Skin of body (tissue), 2 donors: ENCODE results near the gene RMDN3. TPM values are rescaled to one million over a fixed set of nuclear protein-coding genes. Genes with fewer than 3 reads are reported as not detected.

ENCODE experiments used
- DNase-seq: peaks from one replicate; lab custom pipeline; 2025; lab: John Stamatoyannopoulos, UW
- total RNA-seq: library from RNA; depleted of rRNA; stranded (reverse); fragments of >200 nt; gene quantifications from one replicate; pipeline ENCODE4 v1.2.3, GENCODE V29; 2014

The RMDN3 gene, protein sequence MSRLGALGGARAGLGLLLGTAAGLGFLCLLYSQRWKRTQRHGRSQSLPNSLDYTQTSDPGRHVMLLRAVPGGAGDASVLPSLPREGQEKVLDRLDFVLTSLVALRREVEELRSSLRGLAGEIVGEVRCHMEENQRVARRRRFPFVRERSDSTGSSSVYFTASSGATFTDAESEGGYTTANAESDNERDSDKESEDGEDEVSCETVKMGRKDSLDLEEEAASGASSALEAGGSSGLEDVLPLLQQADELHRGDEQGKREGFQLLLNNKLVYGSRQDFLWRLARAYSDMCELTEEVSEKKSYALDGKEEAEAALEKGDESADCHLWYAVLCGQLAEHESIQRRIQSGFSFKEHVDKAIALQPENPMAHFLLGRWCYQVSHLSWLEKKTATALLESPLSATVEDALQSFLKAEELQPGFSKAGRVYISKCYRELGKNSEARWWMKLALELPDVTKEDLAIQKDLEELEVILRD
- 16.6 TPM for total RNA-seq

GRCh38 chr15:40754883-40755811 lies at the start of gene RMDN3:
TSS of gene RMDN3 (minus strand) at chr15:40755254. CDS start at chr15:40754783, 471 bp downstream.
- peak; percentile 92 for DNase-seq

DNA sequence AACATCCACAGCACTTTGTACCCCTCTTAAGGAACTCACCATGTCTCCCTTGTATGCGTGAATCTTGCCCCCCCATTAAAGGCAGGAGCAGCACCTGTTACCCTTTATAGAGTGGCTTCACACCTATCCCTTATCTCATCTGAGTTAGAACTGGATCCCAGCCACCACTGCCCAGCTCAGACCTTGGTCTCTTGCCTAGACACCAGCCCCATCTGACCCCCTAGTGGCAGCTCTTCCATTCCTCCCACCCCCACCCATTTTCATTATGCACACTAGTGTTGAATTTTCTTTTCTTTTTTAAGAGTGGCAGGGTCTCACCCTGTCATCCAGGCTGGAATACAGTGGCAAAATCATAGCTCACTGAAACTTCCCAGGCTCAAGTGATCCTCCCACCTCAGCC lies 48.6 kb upstream of the RMDN3 start:
- no peak for DNase-seq

DNA sequence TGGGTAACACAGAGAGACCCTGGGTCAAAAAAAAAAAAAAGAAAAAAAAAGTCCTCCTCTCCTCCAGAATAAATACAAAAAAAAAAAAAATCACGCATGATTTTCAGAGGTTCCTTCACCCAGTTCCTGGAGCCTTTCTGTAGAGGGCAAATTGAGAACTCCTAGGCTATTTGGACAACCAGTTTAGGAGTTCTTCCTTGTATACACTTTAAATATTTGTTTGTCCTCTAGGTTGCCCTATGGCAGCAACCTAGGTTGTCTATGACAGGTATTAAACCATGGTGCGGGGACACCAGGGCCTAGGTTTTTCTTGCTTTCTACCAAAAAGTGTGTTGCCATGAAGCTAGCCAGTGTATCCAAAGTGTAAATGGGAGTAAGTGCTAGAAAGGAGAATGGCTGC lies 48.0 kb upstream of the RMDN3 start:
- no peak for DNase-seq

- no peak for DNase-seq
Observed at GRCh38 chr15:40799523-40799922, 44.5 kb upstream of the RMDN3 start.

DNA sequence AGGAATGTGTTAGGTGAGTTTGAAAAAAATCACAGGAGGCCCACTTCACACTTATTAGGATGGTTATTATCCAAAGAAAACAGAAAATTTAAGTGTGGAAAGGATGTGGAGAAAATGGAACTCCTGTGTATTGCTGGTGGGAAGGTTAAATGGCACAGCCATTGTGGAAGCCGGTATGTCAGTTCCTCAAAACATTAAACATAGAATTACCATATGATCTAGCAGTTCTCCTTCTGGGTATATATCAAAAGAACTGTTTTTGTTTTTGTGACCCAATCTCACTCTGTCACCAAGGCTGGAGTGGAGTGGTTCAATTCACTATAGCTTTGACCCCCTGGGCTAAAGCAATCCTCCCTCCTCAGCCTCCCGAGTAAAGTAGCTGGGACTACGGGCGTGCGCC lies 41.5 kb upstream of the RMDN3 start:
- no peak for DNase-seq

DNA sequence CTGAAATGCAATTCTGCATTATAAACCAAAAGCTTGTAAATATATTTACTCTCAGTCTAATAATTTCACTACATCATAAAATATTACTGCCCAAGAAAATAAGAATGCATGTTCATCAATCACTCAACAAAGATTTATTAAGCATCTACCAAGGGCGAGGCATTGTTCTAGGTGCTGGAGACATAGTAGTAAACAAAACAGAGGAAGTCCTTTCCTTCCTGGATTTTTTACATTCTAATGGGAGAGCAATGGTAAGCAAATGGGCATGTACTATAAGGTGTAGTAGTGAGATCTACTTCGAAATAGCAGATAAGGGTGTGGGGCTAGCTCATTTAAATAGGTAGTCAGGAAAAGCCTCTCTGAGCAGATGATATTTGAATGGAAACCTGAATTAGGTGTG lies 41.0 kb upstream of the RMDN3 start:
- no peak for DNase-seq

GRCh38 chr15:40793216-40793989 lies 38.3 kb upstream of the RMDN3 start:
- DNase-seq, result no peak

DNA sequence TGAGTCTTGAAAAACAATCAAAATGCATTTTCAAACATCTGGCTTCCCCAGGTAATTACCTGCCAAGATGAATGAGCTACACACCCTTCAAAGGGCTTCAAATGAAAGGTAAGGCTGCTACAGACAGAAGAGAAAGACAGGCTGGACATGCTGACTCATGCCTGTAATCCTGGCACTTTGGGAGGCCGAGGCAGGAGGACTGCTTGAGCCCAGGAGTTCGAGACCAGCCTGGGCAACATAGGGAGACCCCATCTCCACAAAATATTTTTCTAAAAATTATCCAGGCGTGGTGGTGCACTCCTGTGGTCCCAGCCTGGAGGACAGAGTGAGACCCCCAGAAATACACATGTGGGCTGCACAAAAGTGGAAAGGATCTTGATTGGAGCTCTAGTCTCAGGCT lies 37.3 kb upstream of the RMDN3 start:
- no peak for DNase-seq

DNA sequence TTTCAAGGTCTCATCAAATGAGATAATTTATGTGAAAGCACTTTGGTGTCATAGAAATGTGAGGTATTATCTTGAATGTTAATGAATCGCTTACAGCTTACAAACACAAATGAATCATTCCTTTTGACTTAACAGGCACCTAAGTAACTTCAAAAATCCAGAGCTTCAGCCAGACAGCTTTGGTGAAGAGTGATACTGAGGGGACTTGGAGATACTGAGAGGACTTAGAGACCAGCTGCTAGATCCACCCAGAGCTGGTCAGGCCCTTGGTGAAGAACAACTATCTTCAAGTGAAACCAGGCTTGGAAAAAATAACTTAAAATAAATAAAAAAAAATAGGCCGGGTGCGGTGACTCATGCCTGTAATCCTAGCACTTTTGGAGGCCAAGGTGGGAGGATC lies 35.7 kb upstream of the RMDN3 start:
- no peak for DNase-seq

GRCh38 chr15:40789999-40790398 lies 34.9 kb upstream of the RMDN3 start:
- DNase-seq, result no peak

DNA sequence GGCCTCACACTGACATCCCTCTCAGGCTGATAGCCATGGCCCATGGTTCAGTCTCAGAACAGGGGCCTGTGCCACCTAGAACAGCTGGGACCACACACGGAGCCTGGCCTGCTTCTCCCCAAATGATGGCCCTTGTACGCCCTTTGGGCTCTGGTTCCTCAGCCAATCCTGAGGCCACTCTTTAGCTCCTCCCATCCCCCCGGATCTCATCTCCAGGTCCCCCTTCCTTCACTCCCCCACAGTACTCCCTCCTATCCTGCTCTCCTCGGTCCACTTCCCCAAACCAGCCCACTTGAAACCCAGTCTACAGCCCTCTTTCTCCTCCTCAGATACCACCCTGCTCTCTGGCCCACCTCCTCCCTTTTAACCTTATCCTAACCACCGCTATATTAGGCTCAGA lies 34.1 kb upstream of the RMDN3 start:
- no peak for DNase-seq

- no peak for DNase-seq
Observed at GRCh38 chr15:40787991-40788390, 32.9 kb upstream of the RMDN3 start.

DNA sequence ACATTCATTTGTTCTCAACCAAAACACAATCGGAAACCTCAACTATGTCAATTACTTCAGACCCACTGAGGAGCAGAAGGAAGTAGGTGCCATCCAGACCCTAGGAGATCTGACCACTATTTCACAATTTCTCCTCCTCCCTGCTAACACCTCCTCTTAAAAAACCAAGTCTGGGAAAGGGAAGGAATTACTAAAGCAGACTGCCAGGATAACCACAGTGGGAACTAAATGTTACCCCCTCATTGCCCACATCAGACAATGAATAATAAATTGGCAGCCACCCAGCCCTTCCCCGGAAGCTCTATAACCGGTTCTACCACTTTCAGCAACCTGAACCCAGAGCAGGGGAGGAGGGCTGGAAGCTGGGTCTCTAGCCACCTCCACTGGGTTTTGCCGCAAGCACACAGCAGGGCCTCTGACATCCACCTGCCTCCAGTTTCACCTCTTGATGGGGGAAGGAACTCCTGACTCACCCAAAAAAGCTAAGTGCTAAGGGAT lies 32.3 kb upstream of the RMDN3 start:
- DNase-seq, result no peak

GRCh38 chr15:40785814-40786213 lies 30.8 kb upstream of the RMDN3 start:
- no peak for DNase-seq

DNA sequence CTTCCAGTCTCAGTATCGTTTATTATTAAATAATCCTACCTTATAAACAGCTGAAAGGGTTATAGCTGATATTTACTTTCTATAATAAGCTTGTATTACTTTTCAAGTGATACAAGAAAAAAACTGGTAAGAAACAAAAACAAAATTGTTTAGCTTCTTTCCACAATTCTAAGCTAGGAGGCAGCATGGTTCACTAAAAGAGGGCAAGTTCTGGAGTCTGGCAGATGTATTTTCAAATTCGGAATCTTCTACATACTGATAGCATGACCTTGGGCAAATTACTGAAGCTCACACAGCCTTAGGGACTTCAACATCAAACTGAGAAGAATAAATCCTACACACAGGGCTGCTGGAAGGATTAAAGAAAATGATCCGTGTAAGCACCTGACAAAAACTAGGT lies 30.1 kb upstream of the RMDN3 start:
- no peak for DNase-seq

DNA sequence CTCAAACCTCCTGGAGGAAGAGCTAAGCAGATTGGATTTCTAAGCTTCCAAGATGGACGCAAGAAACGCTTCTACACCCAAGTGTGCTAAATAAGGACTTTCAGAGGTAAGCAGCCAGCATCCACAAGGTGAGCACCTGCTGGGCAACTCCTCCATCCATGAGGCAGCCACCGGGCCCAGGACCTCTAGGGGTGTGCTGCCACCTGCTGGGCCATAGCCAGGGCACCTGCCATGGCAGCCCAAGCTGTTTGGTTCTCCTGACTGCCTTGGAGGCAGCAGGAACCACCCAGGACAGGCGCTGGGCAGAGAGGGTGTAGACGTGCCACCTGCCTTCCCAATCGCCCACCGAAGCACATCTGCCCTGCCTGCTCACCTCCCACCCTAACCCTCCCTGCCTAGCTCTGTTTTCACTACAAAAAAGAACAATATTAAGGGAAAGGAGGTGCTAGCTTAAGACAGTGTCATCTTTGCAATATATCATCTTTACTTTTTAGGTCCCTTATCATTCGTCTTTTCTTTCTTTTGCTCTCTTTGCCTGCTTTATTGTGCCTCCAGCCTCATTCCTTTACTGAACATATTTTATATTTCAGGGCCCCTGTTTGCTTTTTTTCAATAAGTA lies 27.7 kb upstream of the RMDN3 start:
- no peak for DNase-seq

GRCh38 chr15:40776537-40777141 lies 21.6 kb upstream of the RMDN3 start:
- DNase-seq, result no peak

DNA sequence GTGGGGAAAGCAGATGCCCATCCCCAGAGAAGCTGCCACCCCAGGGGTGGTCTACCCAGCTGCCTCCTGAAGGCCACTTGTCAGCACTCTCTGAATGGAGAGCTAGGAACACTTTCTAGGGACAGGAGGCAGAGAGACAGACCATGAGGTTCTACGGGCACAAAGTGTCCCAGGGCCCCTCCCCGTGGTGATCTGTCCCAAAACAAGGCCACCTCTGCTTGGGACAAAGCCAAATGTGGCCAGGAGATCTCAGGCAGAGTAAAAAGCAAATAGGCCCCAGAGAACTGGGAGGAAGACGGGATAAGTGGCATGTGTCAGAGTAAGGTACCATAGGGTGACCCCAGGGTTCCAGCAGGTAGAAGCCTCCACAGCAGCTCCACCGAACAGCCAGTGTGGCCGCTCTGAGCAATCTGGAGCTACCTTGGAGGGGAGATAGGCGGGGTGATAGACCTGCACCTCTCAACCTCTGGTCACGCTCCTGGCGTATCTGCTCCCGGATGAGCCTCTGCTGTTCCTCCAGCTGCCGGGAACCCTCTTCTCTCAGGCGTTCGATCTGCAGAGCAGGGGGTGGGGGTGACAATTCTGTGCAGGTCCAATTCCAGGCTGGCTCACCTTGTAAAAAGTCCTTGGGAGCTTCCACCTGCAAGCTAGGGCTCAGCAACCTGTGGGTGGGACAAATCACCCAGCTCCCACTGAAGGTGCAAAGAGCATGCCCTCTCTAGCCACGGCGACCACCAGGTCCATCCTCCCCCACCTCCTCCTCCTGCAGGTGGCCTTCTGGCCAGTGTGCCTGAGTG lies 20.9 kb upstream of the RMDN3 start:
- no peak for DNase-seq

DNA sequence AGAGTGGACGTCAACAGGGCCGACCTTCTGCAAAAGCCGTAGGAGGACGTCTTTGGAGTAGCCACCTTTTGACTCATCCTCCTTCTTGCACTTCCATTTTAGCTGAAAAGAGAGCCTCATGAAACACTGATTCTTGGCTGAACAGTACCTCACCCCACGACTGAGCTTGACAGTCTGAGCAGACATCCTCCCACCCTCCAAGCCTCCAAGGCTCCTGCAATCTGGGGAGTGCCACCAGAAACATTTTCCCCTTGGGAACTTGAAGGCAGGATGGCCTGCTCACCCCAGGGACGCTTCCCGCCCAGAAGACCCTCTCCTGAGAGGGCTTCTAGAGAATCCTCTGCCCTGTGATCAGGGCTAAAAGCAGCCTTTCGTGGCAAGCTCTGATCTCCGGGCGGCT lies 20.0 kb upstream of the RMDN3 start:
- no peak for DNase-seq

DNA sequence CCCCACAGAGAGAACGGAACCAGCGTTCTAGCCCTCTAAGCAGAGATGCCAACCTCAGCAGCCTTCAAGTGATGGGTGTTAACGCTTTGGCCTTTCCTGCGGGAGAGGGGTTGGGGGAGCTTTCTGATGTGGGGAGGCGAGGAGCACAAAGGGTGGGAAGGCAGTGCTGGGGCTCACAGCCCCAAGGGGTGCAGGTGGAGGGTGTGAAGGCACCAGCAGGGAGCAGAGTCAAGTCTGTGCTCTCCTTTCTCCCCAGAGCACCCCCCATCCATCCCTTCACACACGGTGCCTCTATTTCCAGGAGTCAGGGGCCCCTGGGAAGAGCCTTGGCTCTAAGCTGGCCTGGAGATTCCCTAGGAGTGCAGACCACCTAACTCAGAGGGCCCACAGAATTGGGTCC lies 18.8 kb upstream of the RMDN3 start:
- DNase-seq, result no peak
